Non-pigmented ciliary epithelial cell (primary cell): ENCODE measurements around the gene PRR3.
A peak's percentile ranks its signal among the peaks of the same experiment; 100 is the strongest.
"Not testable (repeated sequence)": the region's sequence is repeated elsewhere in the genome, so short reads cannot be mapped to it uniquely, and the experiment has no call there.

Experiments used
- DNase-seq: peaks from one replicate; pipeline ENCODE4 v3.0.0-alpha.2; 2010; ENCODE audit warnings: low read depth

PRR3 gene, protein sequence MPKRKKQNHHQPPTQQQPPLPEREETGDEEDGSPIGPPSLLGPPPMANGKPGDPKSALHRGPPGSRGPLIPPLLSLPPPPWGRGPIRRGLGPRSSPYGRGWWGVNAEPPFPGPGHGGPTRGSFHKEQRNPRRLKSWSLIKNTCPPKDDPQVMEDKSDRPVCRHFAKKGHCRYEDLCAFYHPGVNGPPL

DNA sequence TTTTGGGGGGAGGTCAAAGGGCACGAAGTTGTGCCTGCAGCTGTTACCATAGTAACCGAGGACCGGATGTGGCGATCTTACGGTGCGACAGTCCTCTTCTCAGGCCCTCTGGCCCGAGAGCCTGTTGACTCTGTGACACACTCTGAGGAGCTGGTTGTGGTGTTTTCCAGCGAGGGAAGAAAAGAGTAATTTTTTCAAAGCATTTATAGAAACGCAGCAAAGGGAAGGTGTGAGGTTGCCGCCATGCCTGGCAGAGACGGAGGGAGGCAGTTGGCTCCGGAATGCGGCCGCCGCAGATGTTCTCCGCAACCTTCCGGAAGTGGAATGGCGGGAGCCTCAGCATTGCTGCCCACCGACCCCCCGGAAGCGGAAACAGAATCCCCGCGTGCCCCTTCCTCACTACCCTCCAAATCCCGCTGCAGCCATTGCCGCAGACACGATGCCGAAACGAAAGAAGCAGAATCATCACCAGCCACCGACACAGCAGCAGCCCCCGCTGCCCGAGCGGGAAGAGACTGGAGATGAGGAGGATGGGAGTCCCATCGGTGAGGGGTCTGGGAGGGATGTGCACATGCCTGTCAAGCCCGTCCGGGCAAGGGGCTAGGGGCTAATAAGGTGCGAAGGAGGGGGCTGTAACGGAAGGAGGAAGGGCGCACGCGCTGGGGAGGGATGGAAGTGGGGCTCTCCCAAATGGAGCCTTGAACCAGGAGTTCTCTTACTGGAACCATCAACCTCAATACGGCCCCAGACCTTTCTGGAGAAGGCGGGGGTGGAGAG, at the start of gene PRR3:
Gene PRR3, plus strand, starts transcription at position 390 of the 777 bp plus-strand sequence. Its CDS starts 50 bp downstream, at position 440.
- DNase-seq = no peak

GRCh38 chr6:30507849-30508827, 49.0 kb upstream of the PRR3 start:
- DNase-seq = no peak

GRCh38 chr6:30508890-30509736, 48.0 kb upstream of the PRR3 start:
- DNase-seq = no peak

GRCh38 chr6:30510419-30511168, 46.5 kb upstream of the PRR3 start:
- no peak for DNase-seq

DNA sequence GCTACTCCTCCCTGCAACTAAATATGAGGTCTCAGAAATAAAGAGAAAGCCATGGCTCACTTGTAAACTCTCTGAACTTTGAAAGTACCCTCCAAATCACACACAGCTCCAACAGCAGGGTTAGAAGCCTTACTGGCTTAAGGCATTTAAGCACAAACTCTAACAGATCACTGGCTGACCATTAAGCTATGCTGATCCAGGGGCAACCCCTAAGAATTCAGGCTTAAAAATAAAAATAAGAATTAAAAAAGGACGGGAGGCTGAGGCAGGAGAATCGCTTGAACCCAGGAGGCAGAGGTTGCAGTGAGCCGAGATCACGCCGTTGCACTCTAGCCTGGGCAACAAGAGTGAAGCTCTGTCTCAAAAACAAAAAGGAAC, 45.9 kb upstream of the PRR3 start:
- DNase-seq = no peak

DNA sequence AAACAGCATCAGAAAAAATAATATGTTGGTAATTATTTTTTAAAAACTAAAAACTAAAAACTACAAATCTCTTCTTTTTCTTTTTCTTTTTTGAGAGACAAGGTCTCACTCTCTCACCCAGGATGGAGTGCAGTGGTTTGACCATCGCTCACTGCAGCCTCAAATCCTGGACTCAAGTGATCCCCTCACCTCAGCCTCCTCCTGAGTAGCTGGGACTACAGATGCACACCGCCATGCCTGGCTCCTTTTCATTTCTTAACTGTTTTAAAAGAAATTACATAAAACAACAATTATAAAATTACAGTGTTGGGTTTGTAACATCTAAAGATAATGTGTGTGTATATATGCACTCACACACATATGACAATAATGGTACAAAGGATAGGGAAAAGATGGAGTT, 43.6 kb upstream of the PRR3 start:
- no peak for DNase-seq

GRCh38 chr6:30515106-30515505, 42.0 kb upstream of the PRR3 start:
- DNase-seq = no peak

- DNase-seq = peak; percentile 82
Measured at GRCh38 chr6:30515944-30516753, 40.9 kb upstream of the PRR3 start.

DNA sequence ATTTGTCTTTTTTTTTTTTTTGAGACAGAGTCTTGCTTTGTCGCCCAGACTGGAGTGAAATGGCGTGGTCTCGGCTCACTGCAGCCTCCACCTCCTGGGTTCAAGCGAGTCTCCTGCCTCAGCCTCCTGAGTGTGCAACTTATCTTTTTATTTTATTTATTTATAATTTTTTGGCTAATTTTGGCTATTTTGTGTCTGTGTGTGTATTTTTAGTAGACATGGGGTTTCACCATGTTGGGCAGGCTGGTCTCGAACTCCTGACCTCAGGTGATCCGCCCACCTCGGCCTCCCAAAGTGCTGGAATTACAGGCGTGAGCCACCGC, 40.4 kb upstream of the PRR3 start:
- DNase-seq = not testable (repeated sequence)

- DNase-seq = not testable (repeated sequence)
Measured at GRCh38 chr6:30517767-30518504, 39.2 kb upstream of the PRR3 start.

- DNase-seq = not testable (repeated sequence)
Measured at GRCh38 chr6:30518505-30519145, 38.5 kb upstream of the PRR3 start.

GRCh38 chr6:30520522-30520921, 36.6 kb upstream of the PRR3 start:
- no peak for DNase-seq

GRCh38 chr6:30521082-30521481, 36.0 kb upstream of the PRR3 start:
- not testable (repeated sequence) for DNase-seq

DNA sequence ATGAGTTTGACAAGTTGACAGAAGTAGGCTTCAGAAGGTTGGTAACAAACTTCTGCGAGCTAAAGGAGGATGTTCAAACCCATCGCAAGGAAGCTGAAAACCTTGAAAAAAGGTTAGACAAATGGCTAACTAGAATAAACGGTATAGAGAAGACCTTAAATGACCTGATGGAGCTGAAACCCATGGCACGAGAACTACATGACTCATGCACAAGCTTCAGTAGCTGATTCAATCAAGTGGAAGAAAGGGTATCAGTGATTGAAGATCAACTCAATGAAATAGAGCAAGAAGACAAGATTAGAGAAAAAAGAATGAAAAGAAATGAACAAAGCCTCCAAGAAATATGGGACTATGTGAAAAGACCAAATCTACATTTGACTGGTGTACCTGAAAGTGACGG, 35.1 kb upstream of the PRR3 start:
- not testable (repeated sequence) for DNase-seq

DNA sequence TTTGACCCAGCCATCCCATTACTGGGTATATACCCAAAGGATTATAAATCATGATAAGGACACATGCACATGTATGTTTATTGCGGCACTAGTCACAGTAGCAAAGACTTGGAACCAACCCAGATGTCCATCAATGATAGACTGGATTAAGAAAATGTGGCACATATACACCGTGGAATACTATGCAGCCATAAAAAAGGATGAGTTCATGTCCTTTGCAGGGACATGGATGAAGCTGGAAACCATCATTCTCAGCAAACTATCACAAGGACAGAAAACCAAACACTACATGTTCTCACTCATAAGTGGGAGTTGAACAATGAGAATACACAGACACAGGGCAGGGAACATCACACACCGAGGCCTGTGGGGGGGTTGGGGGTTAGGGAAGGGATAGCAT, 30.7 kb upstream of the PRR3 start:
- DNase-seq = not testable (repeated sequence)

GRCh38 chr6:30529349-30529875, 27.7 kb upstream of the PRR3 start:
- not testable (repeated sequence) for DNase-seq

GRCh38 chr6:30530014-30530413, 27.1 kb upstream of the PRR3 start:
- DNase-seq = no peak

DNA sequence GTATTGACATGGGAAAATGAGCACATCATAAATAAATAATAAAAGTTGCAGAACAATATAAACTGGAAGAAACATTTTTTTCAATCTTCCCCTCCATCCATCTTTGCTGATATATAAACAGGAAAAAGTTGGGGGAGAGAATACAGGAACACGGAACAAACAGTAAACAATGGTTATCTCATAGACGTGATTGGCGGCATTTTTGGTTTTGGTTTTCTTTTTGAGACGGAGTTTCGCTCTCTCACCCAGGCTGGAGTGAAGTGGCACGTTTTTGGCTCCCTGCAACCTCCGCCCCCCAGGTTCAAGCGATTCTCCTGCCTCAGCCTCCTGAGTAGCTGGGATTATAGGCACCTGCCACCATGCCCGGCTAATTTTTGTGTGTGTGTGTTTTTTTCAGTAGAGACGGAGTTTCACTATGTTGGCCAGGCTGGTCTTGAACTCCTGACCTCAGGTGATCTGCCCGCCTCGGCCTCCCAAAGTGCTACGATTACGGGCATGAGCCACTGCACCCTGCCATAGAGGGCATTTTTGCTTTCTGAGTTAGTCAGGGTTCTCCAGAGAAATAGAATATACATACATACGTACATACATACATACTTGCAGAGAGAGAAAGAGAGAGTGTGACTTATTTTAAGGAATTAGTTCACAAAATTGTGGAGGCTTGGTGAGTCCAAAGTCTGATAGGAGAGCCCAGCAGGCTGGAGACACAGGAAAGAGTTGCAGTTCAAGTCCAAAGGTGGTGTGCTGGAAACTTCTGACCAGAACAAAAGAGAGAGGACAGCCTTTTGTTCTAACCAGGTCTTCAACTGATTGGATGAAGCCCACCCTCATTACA, 23.4 kb upstream of the PRR3 start:
- DNase-seq = no peak
